ENCODE measurements around the gene ROBO1.

GRCh38 chr3:78858910-78859309 lies 908.9 kb downstream of the ROBO1 start:
- no peak for TF ChIP-seq EZH2 (IDR thresholded peaks at IDR 0.05; ENCODE audit: borderline replicate concordance, insufficient read depth, low read depth, low read length, poor library complexity, severe bottlenecking)
- TF ChIP-seq CTCF (IDR thresholded peaks at IDR 0.05): no peak

All from B cell (primary cell).